HG03565 (cell line): ENCODE results near the gene TNFSF8.

Experiments
- ATAC-seq: cut with Tn5 transposase; IDR thresholded peaks from one replicate; pipeline ENCODE4 v1.9.1; 2021; ENCODE audit warnings: mild to moderate bottlenecking, moderate library complexity; ENCODE audit not compliant: unreplicated experiment

The TNFSF8 gene

DNA sequence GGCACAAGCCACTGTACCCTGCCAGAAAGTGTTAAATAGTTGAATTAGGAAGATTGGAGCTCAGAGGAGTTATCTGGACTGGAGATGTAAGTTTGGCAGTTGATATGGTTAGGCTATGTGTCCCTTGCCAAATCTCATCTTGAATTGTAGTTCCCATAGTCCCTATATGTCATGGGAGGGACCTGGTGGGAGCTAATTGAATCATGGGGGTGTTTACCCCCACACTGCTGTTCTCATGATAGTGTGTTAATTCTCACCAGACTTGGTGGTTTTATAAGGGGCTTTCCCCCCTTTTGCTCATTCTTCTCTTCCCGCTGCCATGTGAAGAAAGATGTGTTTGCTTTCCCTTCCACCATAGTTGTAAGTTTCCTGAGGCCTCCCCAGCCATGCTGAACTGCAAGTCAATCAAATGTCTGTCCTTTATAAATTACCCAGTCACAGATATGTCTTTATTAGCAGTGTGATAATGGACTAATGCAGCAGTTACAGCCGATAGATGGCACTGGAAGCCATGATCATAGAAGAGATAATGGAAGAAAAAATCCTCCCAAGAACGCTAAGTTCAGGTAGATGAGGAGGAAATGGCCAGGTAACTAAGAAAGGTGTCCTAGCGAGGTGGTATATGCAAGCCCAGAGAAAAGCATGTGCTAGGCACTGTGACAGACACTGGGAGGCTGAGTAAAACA is 51.4 kb downstream of the TNFSF8 start:
- no peak for ATAC-seq

DNA sequence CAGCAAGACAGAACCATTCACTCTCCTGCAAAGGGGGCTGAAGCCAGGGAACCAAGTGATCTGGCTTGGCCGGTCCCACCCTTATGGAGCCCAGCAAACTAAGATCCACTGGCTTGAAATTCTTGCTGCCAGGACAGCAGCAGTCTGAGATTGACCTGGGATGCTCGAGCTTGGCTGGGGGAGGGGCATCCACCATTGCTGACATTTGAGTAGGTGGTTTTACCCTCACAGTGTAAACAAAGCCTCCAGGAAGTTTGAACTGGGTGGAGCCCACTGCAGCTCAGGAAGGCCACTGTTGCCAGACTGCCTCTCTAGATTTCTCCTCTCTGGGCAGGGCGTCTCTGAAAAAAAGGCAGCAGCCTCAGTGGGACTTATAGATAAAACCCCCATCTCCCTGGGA is 60.5 kb downstream of the TNFSF8 start:
- ATAC-seq = no peak

- ATAC-seq = no peak
Observed at GRCh38 chr9:114869378-114869777, 61.0 kb downstream of the TNFSF8 start.

DNA sequence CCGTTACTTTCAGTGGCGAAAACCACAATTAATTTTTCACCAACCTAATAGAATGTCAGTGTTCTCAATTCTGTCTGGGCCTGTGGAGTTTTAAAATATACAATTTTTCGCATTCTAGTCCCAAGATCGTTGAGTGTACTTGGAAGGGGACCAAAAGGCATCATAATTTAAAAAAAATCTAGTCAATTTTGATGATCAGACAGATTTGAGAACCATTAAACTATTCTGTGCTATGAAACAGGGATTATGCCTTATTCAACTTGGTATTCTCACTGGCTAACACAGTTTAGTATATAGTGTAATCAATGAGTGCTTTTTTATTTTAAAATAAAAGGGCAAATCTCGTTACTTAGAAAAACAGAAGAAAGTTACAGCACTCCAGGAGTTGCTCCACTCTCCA is 63.1 kb downstream of the TNFSF8 start:
- no peak for ATAC-seq

- ATAC-seq = no peak
Observed at GRCh38 chr9:114864471-114864870, 65.9 kb downstream of the TNFSF8 start.

DNA sequence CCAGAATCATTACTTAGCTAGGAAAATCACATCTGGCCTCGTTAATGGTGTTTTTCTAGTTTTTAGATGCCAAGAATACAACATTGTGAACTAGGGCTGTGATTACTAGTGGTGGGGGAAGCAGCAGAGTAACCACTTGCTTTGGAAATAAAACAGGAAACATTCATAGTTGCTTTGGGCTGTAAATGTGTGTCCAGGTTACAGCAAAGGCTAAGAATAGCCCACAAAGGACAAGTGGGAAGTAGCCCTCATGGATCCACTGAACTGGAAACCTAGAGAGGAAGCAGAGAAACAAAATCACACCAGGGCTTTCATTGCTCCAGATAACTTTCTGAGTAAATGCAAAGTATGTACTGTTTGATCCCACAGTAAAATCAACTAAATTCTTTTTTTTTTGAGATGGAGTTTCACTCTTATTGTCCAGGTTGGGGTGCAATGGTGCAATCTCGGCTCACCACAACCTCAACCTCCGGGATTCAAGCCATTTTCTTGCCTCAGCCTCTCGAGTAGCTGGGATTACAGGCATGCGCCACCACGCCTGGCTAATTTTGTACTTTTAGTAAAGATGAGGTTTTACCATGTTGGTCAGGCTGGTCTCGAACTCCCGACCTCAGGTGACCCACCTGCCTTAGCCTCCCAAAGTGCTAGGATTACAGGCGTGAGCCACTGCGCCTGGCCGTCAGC is 68.3 kb downstream of the TNFSF8 start:
- ATAC-seq = no peak

- ATAC-seq = no peak
Observed at GRCh38 chr9:114861273-114861672, 69.1 kb downstream of the TNFSF8 start.

- ATAC-seq = peak; percentile 51
Observed at GRCh38 chr9:114860187-114860586, 70.2 kb downstream of the TNFSF8 start.

- ATAC-seq = no peak
Observed at GRCh38 chr9:114856942-114857315, 73.5 kb downstream of the TNFSF8 start.

GRCh38 chr9:114856215-114856941 is 74.0 kb downstream of the TNFSF8 start:
- no peak for ATAC-seq

GRCh38 chr9:114855488-114855887 is 74.9 kb downstream of the TNFSF8 start:
- ATAC-seq = no peak

DNA sequence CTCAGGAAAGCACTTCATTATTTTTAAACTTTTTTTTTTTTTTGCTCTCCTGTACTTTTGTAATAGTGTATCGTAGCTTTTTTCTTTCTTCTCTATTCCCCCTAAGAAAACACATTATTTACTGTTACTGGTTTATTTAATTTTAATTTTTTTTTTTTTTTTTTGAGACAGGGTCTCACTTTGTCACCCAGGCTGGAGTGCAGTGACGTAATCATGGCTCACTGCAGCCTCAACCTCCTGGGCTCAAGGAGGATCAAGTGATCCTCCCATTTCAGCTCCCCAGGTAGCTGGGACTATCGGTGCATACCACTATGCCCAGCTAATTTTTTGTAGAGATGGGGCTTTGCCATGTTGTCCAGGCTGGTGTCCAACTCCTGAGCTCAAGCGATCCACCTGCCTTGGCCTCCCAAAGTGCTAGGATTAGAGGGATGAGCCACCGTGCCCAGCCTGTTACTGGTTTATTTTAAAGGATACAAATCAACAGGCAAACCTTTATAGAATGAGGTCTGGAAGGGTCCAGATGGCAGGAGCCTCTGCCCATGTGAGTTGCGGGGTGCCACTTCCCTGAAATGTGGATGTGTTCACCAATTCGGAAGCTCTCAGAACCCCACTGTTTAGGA is 75.5 kb downstream of the TNFSF8 start:
- no peak for ATAC-seq

DNA sequence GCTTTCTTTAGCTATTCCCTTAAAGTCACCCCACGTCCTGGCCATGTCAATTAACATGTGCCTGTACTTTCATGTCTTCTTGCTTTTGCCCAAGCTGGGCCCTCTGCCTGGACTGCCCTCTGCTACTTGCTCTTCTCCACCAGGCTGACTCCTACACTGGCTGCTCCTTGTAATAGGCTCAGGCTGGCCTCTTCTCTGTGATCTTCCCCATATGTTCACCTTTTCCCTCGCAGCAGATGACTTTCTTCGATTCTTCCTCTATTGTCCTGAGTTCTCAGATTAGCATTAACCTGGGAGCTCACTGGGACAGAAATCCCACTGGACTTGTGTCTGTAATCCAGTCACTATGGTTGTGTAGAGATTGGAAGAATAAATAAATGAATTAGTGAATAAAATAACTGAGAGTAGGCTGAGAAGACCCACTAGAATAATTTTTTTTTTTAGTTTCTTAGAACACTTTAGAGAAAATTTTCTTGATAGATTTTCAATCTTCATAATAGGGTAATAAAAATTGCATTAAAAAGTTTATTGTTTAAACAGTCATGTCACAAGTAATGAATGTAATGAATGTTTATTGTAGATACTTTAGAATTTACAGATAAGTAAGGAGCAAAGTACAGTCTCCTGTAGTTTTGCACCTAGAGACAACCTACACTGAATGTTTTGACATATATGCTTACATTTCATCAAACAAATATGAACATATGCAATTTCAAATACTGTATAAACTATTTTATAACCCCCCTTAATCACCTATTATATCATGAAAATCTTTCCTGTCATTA is 77.1 kb downstream of the TNFSF8 start:
- ATAC-seq = no peak

GRCh38 chr9:114852050-114852594 is 78.3 kb downstream of the TNFSF8 start:
- no peak for ATAC-seq

DNA sequence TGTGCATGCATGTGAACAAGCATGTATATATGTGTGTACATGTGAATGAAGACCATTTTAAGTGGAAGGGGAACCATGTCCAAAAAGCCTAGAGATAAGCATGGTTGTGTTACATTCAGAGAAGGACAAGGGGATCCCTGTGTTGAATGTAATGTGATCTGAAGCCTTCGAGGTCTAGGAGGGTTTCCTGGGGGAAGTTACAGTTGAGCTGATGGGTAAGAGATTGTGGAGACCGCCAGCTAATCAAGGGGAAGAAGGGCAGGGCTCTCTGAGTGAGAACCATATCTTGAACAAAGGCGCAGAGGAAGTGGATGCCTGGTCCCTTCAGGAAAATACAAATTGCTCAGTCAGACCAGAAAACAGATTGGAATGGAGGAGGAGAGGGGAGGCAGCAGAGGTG is 79.1 kb downstream of the TNFSF8 start:
- no peak for ATAC-seq
